IMR-90 (cell line): ENCODE measurements around the gene GZMM. TPM values are rescaled to one million over a fixed set of nuclear protein-coding genes. Genes with fewer than 3 reads are reported as not detected.

Experiments used
- ATAC-seq: fragments of 200-7000 bp; cut with Tn5 transposase; 2 replicates; pipeline ENCODE4 v1.9.1; 2020; ENCODE audit warnings: low read depth, mild to moderate bottlenecking, moderate library complexity
- BruUV-seq: library from RNA; stranded (reverse); fragments of 400-500 nt; replicated peaks from 2 replicates; lab custom pipeline; 2021; lab: Mats Ljungman, UMichigan
- CTCF ChIA-PET: fragments of 300-600 bp; formaldehyde crosslinking; extraction: SDS; loops from one replicate; lab custom pipeline; 2021; ENCODE audit warnings: antibody characterized with exemption; lab: Yijun Ruan, JAX
- POLR2A ChIA-PET: fragments of 300-600 bp; sonication (Branson Sonifier 250); formaldehyde crosslinking; loops from one replicate; lab custom pipeline; 2022; ENCODE audit warnings: antibody characterized with exemption; ENCODE audit not compliant: unreplicated experiment; lab: Charles Lee
- DNase-seq: peaks from one replicate; pipeline ENCODE4 v3.0.0; 2013
- H2AFZ ChIP-seq: replicated peaks from 2 replicates; pipeline ENCODE3; 2013; ENCODE audit warnings: low read length, mild to moderate bottlenecking; ENCODE audit not compliant: poor library complexity
- H2AK5ac ChIP-seq: 2 replicates; pipeline ENCODE4 v1.6.1; 2013; ENCODE audit warnings: low read depth, low read length, inconsistent platforms
- H2AK9ac ChIP-seq: replicated peaks from 2 replicates; pipeline ENCODE3; 2013; ENCODE audit warnings: mild to moderate bottlenecking, low read depth, low read length, moderate library complexity; ENCODE audit not compliant: poor library complexity
- H2BK120ac ChIP-seq: 2 replicates; pipeline ENCODE4 v1.6.1; 2013; ENCODE audit warnings: low read depth, low read length, inconsistent platforms
- H2BK15ac ChIP-seq: 3 replicates; pipeline ENCODE4 v1.6.1; 2013; ENCODE audit warnings: low read depth, low read length, inconsistent platforms
- H2BK20ac ChIP-seq: 2 replicates; pipeline ENCODE4 v1.6.1; 2013; ENCODE audit warnings: low read depth, mild to moderate bottlenecking, inconsistent platforms, low read length, moderate library complexity
- H2BK5ac ChIP-seq: 2 replicates; pipeline ENCODE4 v1.6.1; 2013; ENCODE audit warnings: mild to moderate bottlenecking, low read depth, low read length, inconsistent platforms; ENCODE audit not compliant: poor library complexity, severe bottlenecking
- H3K14ac ChIP-seq: replicated peaks from 2 replicates; pipeline ENCODE4 v1.6.1; 2013; ENCODE audit warnings: low read depth, low read length, inconsistent platforms
- H3K18ac ChIP-seq: 2 replicates; pipeline ENCODE4 v1.6.1; 2013; ENCODE audit warnings: low read depth, low read length, control low read depth
- H3K23ac ChIP-seq: 2 replicates; pipeline ENCODE4 v1.6.1; 2013; ENCODE audit warnings: low read depth, low read length, inconsistent platforms
- H3K27ac ChIP-seq: 2 replicates; pipeline ENCODE4 v1.5.1; 2013; ENCODE audit warnings: mild to moderate bottlenecking, control low read depth, low read length; ENCODE audit not compliant: insufficient read depth
- H3K27me3 ChIP-seq: 2 replicates; pipeline ENCODE4 v1.6.1; 2013; ENCODE audit warnings: low read length; ENCODE audit not compliant: control insufficient read depth, insufficient read depth
- H3K36me3 ChIP-seq: 2 replicates; pipeline ENCODE4 v1.6.1; 2013; ENCODE audit warnings: low read length, mixed read lengths; ENCODE audit not compliant: control insufficient read depth, insufficient read depth
- H3K4ac ChIP-seq: 2 replicates; pipeline ENCODE4 v1.6.1; 2013; ENCODE audit warnings: low read depth, low read length, inconsistent platforms
- H3K4me1 ChIP-seq: 2 replicates; pipeline ENCODE4 v1.6.1; 2013; ENCODE audit warnings: low read length, mixed read lengths; ENCODE audit not compliant: control insufficient read depth, insufficient read depth
- H3K4me2 ChIP-seq: 2 replicates; pipeline ENCODE4 v1.6.1; 2013; ENCODE audit warnings: low read depth, mild to moderate bottlenecking, control low read depth, low read length, moderate library complexity
- H3K4me3 ChIP-seq: 2 replicates; pipeline ENCODE4 v1.5.1; 2013; ENCODE audit warnings: low read depth, mild to moderate bottlenecking, control low read depth, low read length, moderate library complexity; ENCODE audit not compliant: insufficient read depth
- H3K56ac ChIP-seq: 2 replicates; pipeline ENCODE4 v1.6.1; 2013; ENCODE audit warnings: low read length, inconsistent platforms; ENCODE audit not compliant: insufficient read depth; ENCODE audit errors: extremely low read depth
- H3K79me1 ChIP-seq, 2 experiments: 2 replicates each; pipeline ENCODE4 v1.6.1; 2013; ENCODE audit warnings: low read length in 2 of 2, inconsistent platforms in 1 of 2, low read depth in 1 of 2
- H3K9ac ChIP-seq: 2 replicates; pipeline ENCODE4 v1.6.1; 2013; ENCODE audit warnings: low read depth, low read length, control low read depth
- H3K9me1 ChIP-seq: 2 replicates; pipeline ENCODE4 v1.6.1; 2013; ENCODE audit warnings: low read length, inconsistent platforms; ENCODE audit not compliant: insufficient read depth
- H3K9me3 ChIP-seq: 2 replicates; pipeline ENCODE4 v1.6.1; 2013; ENCODE audit warnings: low read length; ENCODE audit not compliant: control insufficient read depth, insufficient read depth
- H4K20me1 ChIP-seq: 2 replicates; pipeline ENCODE4 v1.6.1; 2013; ENCODE audit warnings: low read length, inconsistent platforms; ENCODE audit not compliant: insufficient read depth
- H4K5ac ChIP-seq: 2 replicates; pipeline ENCODE4 v1.6.1; 2013; ENCODE audit warnings: mild to moderate bottlenecking, low read depth, low read length, control low read depth
- H4K8ac ChIP-seq, 2 experiments: 2 replicates each; pipeline ENCODE4 v1.6.1; 2013; ENCODE audit warnings: low read depth in 2 of 2, low read length in 2 of 2, control low read depth in 1 of 2, inconsistent platforms in 1 of 2
- H4K91ac ChIP-seq: 2 replicates; pipeline ENCODE4 v1.6.1; 2013; ENCODE audit warnings: low read depth, low read length, inconsistent platforms; ENCODE audit not compliant: insufficient read depth
- MAFK ChIP-seq: IDR thresholded peaks from 2 replicates; pipeline ENCODE4 v1.6.1; 2012; ENCODE audit warnings: low read depth, low read length, improper control_type of control experiment
- MAZ ChIP-seq: IDR thresholded peaks from 2 replicates; pipeline ENCODE4 v1.6.1; 2012; ENCODE audit warnings: low read depth, mild to moderate bottlenecking, low read length, improper control_type of control experiment, moderate library complexity, borderline replicate concordance
- MXI1 ChIP-seq: IDR thresholded peaks from 2 replicates; pipeline ENCODE4 v1.6.1; 2012; ENCODE audit warnings: low read depth, mild to moderate bottlenecking, low read length, moderate library complexity, borderline replicate concordance
- NFE2L2 ChIP-seq: fragments of 150-350 bp; IDR thresholded peaks from 2 replicates; pipeline ENCODE4 v1.6.1; 2016; ENCODE audit warnings: low read depth, mild to moderate bottlenecking, low read length
- POLR2A ChIP-seq: IDR thresholded peaks from 2 replicates; pipeline ENCODE4 v1.6.1; 2012; ENCODE audit warnings: mild to moderate bottlenecking, low read depth, low read length
- RAD21 ChIP-seq: IDR thresholded peaks from 2 replicates; pipeline ENCODE4 v1.6.1; 2012; ENCODE audit warnings: low read length, improper control_type of control experiment
- RFX5 ChIP-seq: IDR thresholded peaks from 2 replicates; pipeline ENCODE4 v1.8.0; 2012; ENCODE audit warnings: low read depth, mild to moderate bottlenecking, low read length, moderate library complexity
- SMC3 ChIP-seq: fragments of 150-350 bp; IDR thresholded peaks from 2 replicates; pipeline ENCODE4 v1.6.1; 2016; ENCODE audit warnings: low read depth, mild to moderate bottlenecking, antibody characterized with exemption, low read length, moderate library complexity
- WGBS, 2 experiments: methylation state at CpG; one replicate each; pipeline versions ENCODE4 v1.1.5 to v1.1.7; 2013; ENCODE audit warnings: missing lambda C conversion rate in 2 of 2; ENCODE audit not compliant: insufficient read length in 1 of 2; ENCODE audit errors: extremely low coverage in 2 of 2; 5-methylcytosine and 5-hydroxymethylcytosine counted together
- dilution Hi-C: fragments of 300-500 bp; cut with HindIII; formaldehyde crosslinking; loops from one replicate; pipeline ENCODE4 v1.14.3; 2018; ENCODE audit warnings: low sequenced_read_pairs; ENCODE audit not compliant: unreplicated experiment
- in situ Hi-C: fragments of 300-500 bp; cut with MboI; formaldehyde crosslinking; loops from 3 replicates; pipeline ENCODE4 v1.14.3; 2019; ENCODE audit warnings: low sequenced_read_pairs, inconsistent platforms, mixed read lengths
- intact Hi-C: fragments of 100-400 bp; cut with micrococcal nuclease; formaldehyde crosslinking; loops from 2 replicates; pipeline ENCODE4 v1.10.0; 2022
- polyA plus RNA-seq, 3 experiments: library from polyadenylated mRNA; depleted of rRNA; stranded (reverse); fragments of >200 nt; gene quantifications; 2 replicates each; pipeline ENCODE4 v1.2.3, GENCODE V29; 2012; ENCODE audit warnings: low replicate concordance in 1 of 3
- total RNA-seq: library from RNA; depleted of rRNA; stranded (reverse); fragments of >200 nt; gene quantifications from 2 replicates; pipeline ENCODE4 v1.2.3, GENCODE V29; 2012
- TF ChIP-seq, protein P1 (sequence below): conservative IDR thresholded peaks from 2 replicates; pipeline ENCODE4 v1.5.1; 2012; ENCODE audit warnings: mild to moderate bottlenecking, low read depth, low read length, improper control_type of control experiment

GZMM gene
- total and polyA plus RNA-seq, 2 of the 4 experiments (the other 2 are of a cell fraction): 0.24 TPM; not detected in 1

DNA sequence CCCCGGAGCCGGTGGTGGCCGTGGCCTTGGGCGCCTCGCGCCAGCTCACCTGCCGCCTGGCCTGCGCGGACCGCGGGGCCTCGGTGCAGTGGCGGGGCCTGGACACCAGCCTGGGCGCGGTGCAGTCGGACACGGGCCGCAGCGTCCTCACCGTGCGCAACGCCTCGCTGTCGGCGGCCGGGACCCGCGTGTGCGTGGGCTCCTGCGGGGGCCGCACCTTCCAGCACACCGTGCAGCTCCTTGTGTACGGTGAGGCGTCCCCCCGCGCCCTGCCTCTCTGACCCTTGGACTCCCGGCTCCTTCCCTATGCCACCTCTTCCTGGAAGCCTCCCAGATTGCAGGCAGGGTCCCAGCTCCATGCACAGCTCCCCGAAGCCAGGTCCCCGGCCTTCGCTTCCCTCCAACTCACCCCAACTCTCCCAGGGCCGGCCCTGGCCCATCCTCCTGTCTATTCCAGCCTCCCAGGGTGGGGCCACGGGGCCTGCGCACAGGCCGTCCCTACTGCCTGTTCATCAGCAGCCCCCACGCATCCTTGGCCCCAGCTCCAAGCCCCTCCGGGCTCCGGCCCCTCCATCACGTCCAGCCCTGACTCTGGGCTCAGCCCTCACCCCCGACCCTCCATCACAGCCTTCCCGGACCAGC lies 45.9 kb upstream of the GZMM start:
- 3% methylated on average over 15 of the region's 50 CpGs; no CpG with 5 or more reads in 1 of the 2 experiments for WGBS, 2 experiments
- H2BK120ac ChIP-seq: no peak overlapping the region
- H4K20me1 ChIP-seq: no peaks in the 10 kb centered on the region
- no peak for TF ChIP-seq SMC3
- TF ChIP-seq MAZ: no peak
- TF ChIP-seq MAFK: no peak
- TF ChIP-seq RAD21: no peak
- no peak for TF ChIP-seq MXI1
- no peak for TF ChIP-seq RFX5
- TF ChIP-seq POLR2A: no peak
- TF ChIP-seq, protein P1, sequence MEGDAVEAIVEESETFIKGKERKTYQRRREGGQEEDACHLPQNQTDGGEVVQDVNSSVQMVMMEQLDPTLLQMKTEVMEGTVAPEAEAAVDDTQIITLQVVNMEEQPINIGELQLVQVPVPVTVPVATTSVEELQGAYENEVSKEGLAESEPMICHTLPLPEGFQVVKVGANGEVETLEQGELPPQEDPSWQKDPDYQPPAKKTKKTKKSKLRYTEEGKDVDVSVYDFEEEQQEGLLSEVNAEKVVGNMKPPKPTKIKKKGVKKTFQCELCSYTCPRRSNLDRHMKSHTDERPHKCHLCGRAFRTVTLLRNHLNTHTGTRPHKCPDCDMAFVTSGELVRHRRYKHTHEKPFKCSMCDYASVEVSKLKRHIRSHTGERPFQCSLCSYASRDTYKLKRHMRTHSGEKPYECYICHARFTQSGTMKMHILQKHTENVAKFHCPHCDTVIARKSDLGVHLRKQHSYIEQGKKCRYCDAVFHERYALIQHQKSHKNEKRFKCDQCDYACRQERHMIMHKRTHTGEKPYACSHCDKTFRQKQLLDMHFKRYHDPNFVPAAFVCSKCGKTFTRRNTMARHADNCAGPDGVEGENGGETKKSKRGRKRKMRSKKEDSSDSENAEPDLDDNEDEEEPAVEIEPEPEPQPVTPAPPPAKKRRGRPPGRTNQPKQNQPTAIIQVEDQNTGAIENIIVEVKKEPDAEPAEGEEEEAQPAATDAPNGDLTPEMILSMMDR: no peak
- TF ChIP-seq NFE2L2: no peak
- no peaks in the 10 kb centered on the region; the same call in 1 of the 2 replicates for H3K4me1 ChIP-seq
- in situ Hi-C loops: no loop called here
- no peak for DNase-seq
- H3K56ac ChIP-seq: no peak overlapping the region
- ChIA-PET CTCF (no interaction called here), POLR2A (no interaction called here)
- no peak overlapping the region for H3K4me3 ChIP-seq
- H2BK5ac ChIP-seq: no peak overlapping the region
- dilution Hi-C loops: no loop called here
- H2AFZ ChIP-seq: peak overlapping the region; percentile 27
- H4K8ac ChIP-seq: no peak overlapping the region
- no peak overlapping the region for H2BK15ac ChIP-seq
- H2AK9ac ChIP-seq: no peak overlapping the region
- intact Hi-C loops: no loop called here
- H3K9ac ChIP-seq: no peak overlapping the region
- BruUV-seq: no TSS peak
- H3K4me2 ChIP-seq: no peak overlapping the region
- no peaks in the 10 kb centered on the region for H3K36me3 ChIP-seq
- H3K27me3 ChIP-seq: peaks cover 32% of the 10 kb centered on the region
- no peaks in the 10 kb centered on the region for H3K9me1 ChIP-seq
- H3K23ac ChIP-seq: no peak overlapping the region
- no peak overlapping the region for H2AK5ac ChIP-seq
- no peak overlapping the region for H2BK20ac ChIP-seq
- no peak overlapping the region for H4K91ac ChIP-seq
- H3K4ac ChIP-seq: no peak overlapping the region
- H3K14ac ChIP-seq: no peak overlapping the region
- H3K79me1 ChIP-seq: no peaks in the 10 kb centered on the region
- H3K9me3 ChIP-seq: no peaks in the 10 kb centered on the region
- no peak overlapping the region for H3K27ac ChIP-seq
- no peak overlapping the region for H3K18ac ChIP-seq
- H4K5ac ChIP-seq: no peak overlapping the region
- peak; percentile 15; the same call in 1 of the 2 replicates for ATAC-seq
